Natural killer cell treated with Interleukin-12 subunit alpha and Interleukin-12 subunit beta and Interleukin-15 and Interleukin-18, amount 100 ng/mL, for 72 hours (primary cell): Measurements from ENCODE around the gene KCTD12. TPM values are rescaled to one million over a fixed set of nuclear protein-coding genes. Genes with fewer than 3 reads are reported as not detected.
"Not testable (repeated sequence)": the region's sequence is repeated elsewhere in the genome, so short reads cannot be mapped to it uniquely, and the experiment has no call there.

ENCODE experiments used
- ATAC-seq, 2 donors: fragments of 150-1000 bp; cut with Tn5 transposase in 1 of 2; sonication (Bioruptor Pico), chemical (Tn5 transposase) in 1 of 2; 2 replicates each; pipeline ENCODE4 v1.10.0; 2021
- DNase-seq: peaks from one replicate; pipeline ENCODE4 v3.0.0; 2022; ENCODE audit warnings: low spot score
- H3K27ac Mint-ChIP-seq, 2 donors: 1 replicate in 1 of 2; 2 replicates in 1 of 2; pipeline ENCODE4 v1.8.0; 2022; ENCODE audit warnings: mixed read lengths in 2 of 2, mild to moderate bottlenecking in 1 of 2, moderate library complexity in 1 of 2
- H3K27me3 Mint-ChIP-seq, 2 donors: 1 replicate in 1 of 2; 2 replicates in 1 of 2; pipeline ENCODE4 v1.8.0; 2022; ENCODE audit warnings: mixed read lengths in 2 of 2
- H3K36me3 Mint-ChIP-seq: one replicate; pipeline ENCODE4 v1.8.0; 2022; ENCODE audit warnings: mixed read lengths
- H3K4me1 Mint-ChIP-seq, 2 donors: 1 replicate in 1 of 2; 2 replicates in 1 of 2; pipeline ENCODE4 v1.8.0; 2022; ENCODE audit warnings: low read depth in 2 of 2, mixed read lengths in 2 of 2, mild to moderate bottlenecking in 1 of 2
- H3K4me3 Mint-ChIP-seq: one replicate; pipeline ENCODE4 v1.8.0; 2022; ENCODE audit warnings: mixed read lengths
- H3K9me3 Mint-ChIP-seq: 2 replicates; pipeline ENCODE4 v1.8.0; 2022; ENCODE audit warnings: mixed read lengths
- total RNA-seq, 2 donors: library from RNA; stranded (reverse); gene quantifications; one replicate each; pipeline ENCODE4 v1.2.3, GENCODE V29; 2022

The KCTD12 gene
- total RNA-seq: under 1 TPM; 0.39 to 0.76 TPM

- H3K9me3 Mint-ChIP-seq: no peaks in the 10 kb centered on the region
- ATAC-seq (peak; percentile 89), DNase-seq (peak; percentile 76)
- H3K4me1 Mint-ChIP-seq: peaks cover 8 to 15% of the 10 kb centered on the region in 2 donors
- no peak within 1 kb of the TSS for H3K27ac Mint-ChIP-seq
- peaks cover 51 to 58% of the 10 kb centered on the region in 2 donors for H3K27me3 Mint-ChIP-seq
- peak within 1 kb of the TSS; percentile 77 for H3K4me3 Mint-ChIP-seq
- H3K36me3 Mint-ChIP-seq: no peaks in the 10 kb centered on the region
These were observed at the start of gene KCTD12 for GRCh38 chr13:76886292-76887075. KCTD12 (minus strand) TSS chr13:76886405; CDS start chr13:76886148, 257 bp downstream.

GRCh38 chr13:76934671-76935070, 48.5 kb upstream of the KCTD12 start:
- DNase-seq (no peak), ATAC-seq (no peak)
- no peak overlapping the region for H3K4me3 Mint-ChIP-seq
- H3K36me3 Mint-ChIP-seq: peaks cover 5% of the 10 kb centered on the region
- H3K9me3 Mint-ChIP-seq: no peaks in the 10 kb centered on the region
- no peak overlapping the region for H3K27ac Mint-ChIP-seq
- no peaks in the 10 kb centered on the region for H3K4me1 Mint-ChIP-seq
- H3K27me3 Mint-ChIP-seq: peaks cover 22 to 26% of the 10 kb centered on the region in 2 donors

GRCh38 chr13:76932076-76932475, 45.9 kb upstream of the KCTD12 start:
- Mint-ChIP-seq H3K36me3 (peaks cover 5% of the 10 kb centered on the region), H3K4me1 (peaks cover 11 to 13% of the 10 kb centered on the region in 2 donors), H3K27ac (no peak overlapping the region), H3K4me3 (no peak overlapping the region), H3K9me3 (no peaks in the 10 kb centered on the region), H3K27me3 (peaks cover 19 to 28% of the 10 kb centered on the region in 2 donors)
- ATAC-seq (no peak), DNase-seq (no peak)

- H3K36me3 Mint-ChIP-seq: peaks cover 5% of the 10 kb centered on the region
- H3K9me3 Mint-ChIP-seq: no peaks in the 10 kb centered on the region
- H3K4me1 Mint-ChIP-seq: peaks cover 11 to 17% of the 10 kb centered on the region in 2 donors
- peaks cover 29 to 37% of the 10 kb centered on the region in 2 donors for H3K27me3 Mint-ChIP-seq
- no peak for DNase-seq
- no peak for ATAC-seq
- H3K4me3 Mint-ChIP-seq: no peak overlapping the region
- no peak overlapping the region for H3K27ac Mint-ChIP-seq
These were observed 43.7 kb upstream of the KCTD12 start for GRCh38 chr13:76929851-76930374.

- ATAC-seq (no peak), DNase-seq (no peak)
- Mint-ChIP-seq H3K36me3 (peaks cover 5% of the 10 kb centered on the region), H3K27ac (no peak overlapping the region), H3K9me3 (no peaks in the 10 kb centered on the region), H3K4me3 (no peak overlapping the region), H3K27me3 (peaks cover 33 to 38% of the 10 kb centered on the region in 2 donors), H3K4me1 (peaks cover 11 to 17% of the 10 kb centered on the region in 2 donors)
These were observed 43.1 kb upstream of the KCTD12 start for GRCh38 chr13:76929320-76929719.

- Mint-ChIP-seq H3K4me3 (no peak overlapping the region), H3K9me3 (no peaks in the 10 kb centered on the region), H3K4me1 (peaks cover 11 to 17% of the 10 kb centered on the region in 2 donors), H3K36me3 (peaks cover 5% of the 10 kb centered on the region), H3K27ac (no peak overlapping the region), H3K27me3 (peaks cover 33 to 39% of the 10 kb centered on the region in 2 donors)
- no peak for DNase-seq
- no peak for ATAC-seq
These were observed 42.3 kb upstream of the KCTD12 start for GRCh38 chr13:76928456-76928855.

- Mint-ChIP-seq H3K36me3 (peaks cover 5% of the 10 kb centered on the region), H3K4me1 (peaks cover 11 to 17% of the 10 kb centered on the region in 2 donors), H3K27ac (peak overlapping the region in 1 of 2 donors; percentile 61), H3K9me3 (no peaks in the 10 kb centered on the region), H3K27me3 (peaks cover 36 to 42% of the 10 kb centered on the region in 2 donors), H3K4me3 (no peak overlapping the region)
- ATAC-seq (no peak), DNase-seq (no peak)
These were observed 41.8 kb upstream of the KCTD12 start for GRCh38 chr13:76927955-76928354.

- Mint-ChIP-seq H3K27ac (no peak overlapping the region), H3K4me1 (peaks cover 11 to 17% of the 10 kb centered on the region in 2 donors), H3K9me3 (no peaks in the 10 kb centered on the region), H3K27me3 (peaks cover 36 to 41% of the 10 kb centered on the region in 2 donors), H3K4me3 (no peak overlapping the region), H3K36me3 (no peaks in the 10 kb centered on the region)
- ATAC-seq: no peak
- no peak for DNase-seq
These were observed 38.9 kb upstream of the KCTD12 start for GRCh38 chr13:76925115-76925514.

GRCh38 chr13:76921516-76921915, 35.3 kb upstream of the KCTD12 start:
- peaks cover 51 to 58% of the 10 kb centered on the region in 2 donors for H3K27me3 Mint-ChIP-seq
- no peaks in the 10 kb centered on the region for H3K4me1 Mint-ChIP-seq
- ATAC-seq: no peak
- no peaks in the 10 kb centered on the region for H3K9me3 Mint-ChIP-seq
- H3K4me3 Mint-ChIP-seq: no peak overlapping the region
- H3K36me3 Mint-ChIP-seq: no peaks in the 10 kb centered on the region
- no peak overlapping the region for H3K27ac Mint-ChIP-seq
- DNase-seq: no peak

GRCh38 chr13:76917755-76918481, 31.7 kb upstream of the KCTD12 start:
- not testable (repeated sequence) for ATAC-seq, H3K4me1 Mint-ChIP-seq, H3K36me3 Mint-ChIP-seq, H3K4me3 Mint-ChIP-seq, DNase-seq, H3K9me3 Mint-ChIP-seq, H3K27ac Mint-ChIP-seq
- peaks cover 51 to 52% of the 10 kb centered on the region in 2 donors for H3K27me3 Mint-ChIP-seq

- no peak overlapping the region for H3K27ac Mint-ChIP-seq
- peaks cover 45 to 47% of the 10 kb centered on the region in 2 donors for H3K27me3 Mint-ChIP-seq
- no peak overlapping the region for H3K4me3 Mint-ChIP-seq
- H3K36me3 Mint-ChIP-seq: no peaks in the 10 kb centered on the region
- ATAC-seq (no peak), DNase-seq (no peak)
- no peaks in the 10 kb centered on the region for H3K4me1 Mint-ChIP-seq
- H3K9me3 Mint-ChIP-seq: no peaks in the 10 kb centered on the region
These were observed 30.9 kb upstream of the KCTD12 start for GRCh38 chr13:76917095-76917494.

- Mint-ChIP-seq H3K4me3 (no peak overlapping the region), H3K36me3 (no peaks in the 10 kb centered on the region), H3K27me3 (peaks cover 35 to 38% of the 10 kb centered on the region in 2 donors), H3K27ac (no peak overlapping the region), H3K9me3 (no peaks in the 10 kb centered on the region), H3K4me1 (no peaks in the 10 kb centered on the region)
- ATAC-seq: no peak
- DNase-seq: no peak
These were observed 27.7 kb upstream of the KCTD12 start for GRCh38 chr13:76913898-76914297.

- Mint-ChIP-seq H3K27me3 (peaks cover 32 to 33% of the 10 kb centered on the region in 2 donors), H3K4me1 (no peaks in the 10 kb centered on the region), H3K4me3 (no peak overlapping the region), H3K36me3 (no peaks in the 10 kb centered on the region), H3K27ac (no peak overlapping the region), H3K9me3 (no peaks in the 10 kb centered on the region)
- no peak for DNase-seq
- no peak for ATAC-seq
These were observed 26.3 kb upstream of the KCTD12 start for GRCh38 chr13:76912476-76912875.

- ATAC-seq (no peak), DNase-seq (no peak)
- H3K4me1 Mint-ChIP-seq: no peaks in the 10 kb centered on the region
- H3K36me3 Mint-ChIP-seq: no peaks in the 10 kb centered on the region
- H3K27me3 Mint-ChIP-seq: peaks cover 30 to 60% of the 10 kb centered on the region in 2 donors
- no peak overlapping the region for H3K27ac Mint-ChIP-seq
- H3K4me3 Mint-ChIP-seq: no peak overlapping the region
- no peaks in the 10 kb centered on the region for H3K9me3 Mint-ChIP-seq
These were observed 18.3 kb upstream of the KCTD12 start for GRCh38 chr13:76904507-76904906.
